Epithelial cell of prostate (primary cell): ENCODE data around the gene HOXA7.
A peak's percentile ranks its signal among the peaks of the same experiment; 100 is the strongest.

Experiments used
- DNase-seq: peaks from one replicate; pipeline ENCODE4 v3.0.0-alpha.2; 2011; ENCODE audit warnings: low read depth, low spot score
- H3K27ac ChIP-seq: fragments of 450-650 bp; 2 replicates; pipeline ENCODE4 v1.5.1; 2017; ENCODE audit warnings: mild to moderate bottlenecking

Gene HOXA7

DNA sequence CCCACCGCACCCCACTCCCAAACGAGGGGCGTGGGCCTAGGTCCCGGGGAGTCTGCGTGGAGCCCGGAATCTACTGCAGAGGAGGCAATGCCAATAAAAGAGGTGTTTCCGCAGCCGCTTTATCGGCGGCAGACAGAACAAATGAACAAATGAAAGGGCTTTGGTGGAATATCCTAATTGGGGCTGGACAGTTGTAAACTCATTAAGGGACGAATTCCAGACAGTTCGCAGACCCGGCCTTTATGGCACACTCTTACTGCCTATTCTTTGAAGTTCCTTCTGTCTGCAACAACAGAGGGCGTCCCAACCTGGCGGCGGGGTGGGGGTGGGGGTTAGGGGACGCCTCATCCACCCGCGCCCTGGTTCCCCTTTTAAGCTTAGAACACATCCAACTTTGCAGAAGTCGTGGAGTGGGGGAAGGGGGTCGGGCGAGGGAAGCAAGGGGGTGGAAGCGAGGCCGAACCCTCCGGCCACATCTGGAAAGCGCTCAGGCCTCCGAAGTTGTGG lies 4.8 kb upstream of the HOXA7 start:
- H3K27ac ChIP-seq, result peak overlapping the region; percentile 93
- DNase-seq, result no peak

DNA sequence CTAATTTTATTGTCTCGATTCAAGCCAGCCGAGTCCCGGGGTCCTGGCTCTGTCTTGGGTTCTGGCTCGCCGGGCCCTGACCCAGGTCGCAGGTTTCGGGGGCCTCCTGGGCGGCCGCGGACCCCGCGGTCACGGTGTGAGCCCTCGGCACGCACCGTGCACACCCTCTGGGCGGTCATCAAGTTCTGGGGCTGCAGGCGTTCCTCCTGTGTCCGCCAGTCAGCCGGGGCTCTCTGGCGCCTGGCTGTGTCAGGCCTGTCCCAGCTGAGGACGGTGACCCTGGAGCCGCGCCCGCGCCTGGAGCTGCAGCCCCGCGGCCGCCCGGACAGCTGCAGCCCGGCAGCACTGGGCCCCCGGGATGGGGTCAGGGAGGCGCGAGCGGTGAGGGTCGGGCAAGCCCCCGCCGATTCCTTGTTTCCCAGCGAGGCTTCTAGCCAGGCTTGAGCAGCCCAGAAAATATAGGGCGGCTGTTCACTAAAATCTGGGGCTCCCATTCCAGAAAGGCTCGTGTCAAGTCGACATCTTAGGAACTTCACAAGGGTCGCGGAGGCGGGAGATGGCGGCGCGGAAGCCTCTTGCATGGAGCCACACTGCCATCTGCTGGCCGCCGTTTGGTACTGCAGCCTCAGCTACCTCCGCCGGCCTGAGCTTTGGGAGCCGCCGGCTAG lies 4.2 kb upstream of the HOXA7 start:
- H3K27ac ChIP-seq, result peak overlapping the region; percentile 93
- DNase-seq, result no peak

DNA sequence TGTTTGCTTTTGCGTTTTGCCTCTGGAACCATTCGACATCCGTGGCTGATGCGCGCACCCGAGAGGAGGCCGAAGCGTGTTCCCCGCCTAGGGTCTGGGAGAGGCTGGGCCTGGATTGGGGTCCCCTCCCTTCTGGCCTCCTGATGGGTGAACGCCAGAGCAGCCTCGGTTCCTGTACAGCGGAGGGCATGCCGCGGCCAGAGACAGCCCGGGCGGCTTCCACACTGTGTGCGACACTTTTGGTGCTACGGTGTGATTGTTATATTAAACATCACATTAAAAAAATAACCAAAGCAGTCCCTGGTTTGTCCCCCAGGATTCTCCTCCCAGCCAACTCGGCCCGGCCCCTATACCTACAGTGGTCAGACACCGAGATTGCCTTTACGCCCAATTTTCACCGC lies 3.7 kb upstream of the HOXA7 start:
- H3K27ac ChIP-seq, result peak overlapping the region; percentile 93

DNA sequence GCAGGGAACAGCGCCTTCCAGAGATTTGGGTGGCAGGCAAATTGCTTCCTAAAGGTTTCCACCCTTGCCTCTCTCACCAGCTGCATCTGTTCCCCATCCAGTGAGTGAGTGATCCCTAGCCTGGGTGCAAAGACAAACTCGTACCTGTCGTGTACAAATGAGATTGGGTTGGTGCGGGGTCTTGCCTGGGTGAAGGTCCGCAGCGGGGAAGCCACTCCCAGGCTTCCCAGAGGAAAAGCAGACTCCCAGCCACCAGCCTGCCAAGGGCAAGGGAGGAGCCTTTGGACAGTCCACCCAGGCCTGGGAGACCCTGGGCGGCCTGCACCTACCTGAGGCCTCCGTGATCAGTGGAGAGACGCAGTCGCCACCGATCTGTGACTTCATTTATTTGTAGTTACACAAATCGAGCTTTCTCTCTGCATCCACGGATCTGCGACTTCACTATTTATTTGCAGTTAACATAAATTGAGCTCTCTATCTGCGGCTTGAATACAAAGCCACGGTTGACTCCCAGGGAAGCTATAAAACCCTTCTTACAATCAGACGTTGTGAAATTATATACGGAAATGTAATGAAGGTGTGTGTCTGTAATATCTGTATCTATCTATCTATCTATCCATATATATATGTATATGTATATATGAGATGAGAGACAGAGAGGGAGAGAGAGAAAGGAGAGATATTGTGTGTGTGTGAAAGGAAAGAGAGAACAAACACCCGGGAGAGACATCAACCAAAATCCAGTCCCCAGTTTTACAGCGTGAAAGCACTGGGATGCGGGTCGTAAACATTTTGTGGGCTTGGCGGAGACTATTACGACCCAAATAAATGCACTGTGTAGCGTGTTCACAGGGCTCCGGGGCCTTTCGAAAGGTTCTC lies 3.0 kb upstream of the HOXA7 start:
- H3K27ac ChIP-seq, result peak overlapping the region; percentile 93
- DNase-seq, result no peak

More for the DNA sequence above, 3.7 kb upstream of the HOXA7 start:
- no peak for DNase-seq

DNA sequence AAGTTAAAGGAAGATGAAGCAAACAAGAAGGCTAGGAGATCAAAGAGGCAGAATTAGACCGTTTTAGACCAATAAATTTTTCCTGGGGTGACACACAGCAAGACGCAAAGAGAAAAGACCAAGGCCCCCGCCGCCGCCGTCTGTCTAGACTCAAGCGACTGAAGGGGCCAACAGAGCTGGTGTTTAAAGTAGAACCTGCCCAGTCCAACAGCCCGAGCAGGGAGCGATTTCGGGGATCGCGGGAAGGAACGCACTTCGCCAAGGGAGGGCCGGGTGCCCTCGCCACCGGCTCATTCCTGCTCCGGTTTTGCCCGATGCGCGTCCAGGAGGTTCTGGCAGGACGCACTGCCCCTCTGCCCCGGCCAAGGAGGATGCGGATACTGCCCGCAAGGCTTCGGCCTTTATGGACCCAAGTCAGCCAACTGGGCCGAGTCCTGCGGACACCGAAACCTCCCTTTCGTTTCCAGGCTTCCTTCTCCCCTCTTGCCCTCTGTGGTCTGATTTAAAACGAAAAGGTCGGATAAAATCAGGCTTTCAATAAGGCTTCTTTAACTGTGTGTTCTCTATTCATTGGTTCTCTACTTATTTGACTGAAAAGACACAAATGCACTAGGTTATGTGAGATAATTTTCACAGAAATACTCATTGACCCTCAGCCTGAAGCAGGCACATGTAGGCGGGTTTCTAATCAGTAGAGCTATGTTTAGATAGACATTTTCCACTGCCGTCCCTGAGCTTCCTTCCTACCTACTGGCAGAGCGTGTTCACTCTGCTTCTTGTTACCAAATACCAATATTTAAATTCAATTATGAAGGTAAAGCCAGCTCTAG lies 2.2 kb upstream of the HOXA7 start:
- no peak for DNase-seq
- peak overlapping the region; percentile 93 for H3K27ac ChIP-seq

DNA sequence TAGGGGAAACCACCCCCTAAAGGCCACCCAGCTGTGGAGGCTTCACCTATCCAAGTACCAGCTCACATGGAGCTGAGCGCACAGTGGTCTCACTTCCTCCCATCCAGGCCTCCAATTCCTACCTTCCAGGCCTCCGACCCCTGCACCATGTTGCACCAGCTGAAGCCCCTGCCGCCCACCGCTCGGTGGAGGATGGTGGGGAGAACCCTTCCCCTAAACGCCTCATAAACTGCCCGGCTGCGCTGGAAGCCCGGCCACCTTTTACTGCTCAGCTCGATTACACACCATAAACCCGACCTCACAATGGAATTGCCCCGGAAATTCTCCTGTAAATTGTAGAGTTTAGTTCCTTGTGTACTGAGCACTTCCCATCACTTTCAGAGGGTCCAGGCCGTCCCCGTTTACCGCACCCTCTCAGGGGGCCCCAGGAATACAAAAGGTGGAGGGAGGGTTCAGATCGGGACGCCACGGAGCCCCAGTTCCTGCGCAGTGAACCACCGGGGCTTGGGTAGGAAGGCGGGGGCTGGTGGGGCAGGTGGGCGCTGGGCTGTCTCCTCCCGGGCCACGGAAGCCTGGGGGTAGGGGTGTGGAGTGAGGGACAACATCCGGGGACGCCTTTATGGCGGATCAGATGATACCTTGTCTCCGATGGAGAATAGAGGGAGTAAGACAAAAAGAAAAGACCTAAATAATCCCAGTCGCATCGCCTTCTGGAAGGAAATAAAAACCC lies 1.4 kb upstream of the HOXA7 start:
- DNase-seq, result no peak
- H3K27ac ChIP-seq, result peak overlapping the region; percentile 93

DNA sequence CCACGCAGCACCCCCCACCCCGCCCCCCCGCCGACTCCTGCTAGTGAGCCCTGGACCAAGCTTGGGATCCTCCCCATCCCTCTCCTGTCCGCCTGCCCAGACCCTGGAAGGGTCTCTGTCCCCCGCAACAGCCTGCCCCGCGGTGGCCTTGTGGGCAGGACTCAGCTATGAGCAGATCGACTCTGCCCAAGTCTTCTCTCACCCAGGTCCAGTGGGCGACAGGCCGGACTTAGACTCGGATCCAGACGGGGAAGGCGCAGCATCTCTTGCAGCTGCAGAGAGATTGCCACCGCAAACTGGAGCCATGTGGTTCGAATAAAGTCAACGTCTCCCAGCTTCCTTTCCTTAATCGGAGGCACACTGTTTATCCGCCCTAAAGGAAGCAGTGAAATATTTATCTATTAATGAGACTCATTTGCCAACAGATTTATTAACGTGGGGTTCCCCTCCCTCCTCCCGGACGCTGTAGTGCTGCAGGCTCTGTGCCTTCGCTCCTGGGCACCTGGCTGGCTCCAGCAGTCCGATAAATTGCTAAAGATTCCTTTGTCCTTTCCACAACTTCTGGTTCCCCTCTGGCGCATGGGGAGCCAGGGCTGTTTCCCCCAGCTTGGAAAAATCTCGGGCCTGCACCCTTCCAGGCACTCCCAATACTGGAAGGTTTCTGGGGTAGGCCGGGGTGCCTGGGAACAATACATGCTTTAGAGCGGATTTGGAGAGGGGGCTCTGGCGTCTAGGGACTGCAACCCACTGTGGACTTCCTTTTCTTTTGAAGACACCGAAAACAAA lies 634 bp upstream of the HOXA7 start:
- H3K27ac ChIP-seq, result peak overlapping the region; percentile 93
- DNase-seq, result no peak

DNA sequence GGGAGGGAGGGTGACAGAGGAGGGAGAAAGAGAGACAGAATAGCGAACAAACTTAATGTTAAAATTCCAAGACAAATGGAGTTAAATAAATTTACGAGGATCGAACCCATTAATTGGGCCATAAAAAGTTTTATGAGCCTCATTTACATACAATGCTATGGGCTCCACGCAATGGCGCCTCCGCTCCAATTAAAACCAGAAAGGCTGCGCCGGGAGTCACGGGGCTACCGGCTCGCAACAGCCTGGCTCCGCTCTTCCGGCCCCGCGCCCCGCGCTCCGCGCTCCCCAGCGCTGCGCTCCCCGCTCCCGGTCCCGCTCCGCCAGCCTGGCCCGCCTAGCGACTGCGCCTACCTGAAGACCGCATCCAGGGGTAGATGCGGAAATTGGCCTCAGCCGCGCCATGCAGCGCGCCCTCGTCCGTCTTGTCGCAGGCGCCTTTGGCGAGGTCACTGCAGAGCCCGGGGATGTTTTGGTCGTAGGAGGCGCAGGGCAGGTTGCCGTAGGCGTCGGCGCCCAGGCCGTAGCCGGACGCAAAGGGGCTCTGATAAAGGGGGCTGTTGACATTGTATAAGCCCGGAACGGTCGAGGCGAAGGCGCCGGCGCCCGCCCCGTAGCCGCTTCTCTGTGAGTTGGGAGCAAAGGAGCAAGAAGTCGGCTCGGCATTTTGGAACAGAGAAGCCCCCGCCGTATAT lies 513 bp downstream of the HOXA7 start:
- peak overlapping the region; percentile 93 for H3K27ac ChIP-seq

DNA sequence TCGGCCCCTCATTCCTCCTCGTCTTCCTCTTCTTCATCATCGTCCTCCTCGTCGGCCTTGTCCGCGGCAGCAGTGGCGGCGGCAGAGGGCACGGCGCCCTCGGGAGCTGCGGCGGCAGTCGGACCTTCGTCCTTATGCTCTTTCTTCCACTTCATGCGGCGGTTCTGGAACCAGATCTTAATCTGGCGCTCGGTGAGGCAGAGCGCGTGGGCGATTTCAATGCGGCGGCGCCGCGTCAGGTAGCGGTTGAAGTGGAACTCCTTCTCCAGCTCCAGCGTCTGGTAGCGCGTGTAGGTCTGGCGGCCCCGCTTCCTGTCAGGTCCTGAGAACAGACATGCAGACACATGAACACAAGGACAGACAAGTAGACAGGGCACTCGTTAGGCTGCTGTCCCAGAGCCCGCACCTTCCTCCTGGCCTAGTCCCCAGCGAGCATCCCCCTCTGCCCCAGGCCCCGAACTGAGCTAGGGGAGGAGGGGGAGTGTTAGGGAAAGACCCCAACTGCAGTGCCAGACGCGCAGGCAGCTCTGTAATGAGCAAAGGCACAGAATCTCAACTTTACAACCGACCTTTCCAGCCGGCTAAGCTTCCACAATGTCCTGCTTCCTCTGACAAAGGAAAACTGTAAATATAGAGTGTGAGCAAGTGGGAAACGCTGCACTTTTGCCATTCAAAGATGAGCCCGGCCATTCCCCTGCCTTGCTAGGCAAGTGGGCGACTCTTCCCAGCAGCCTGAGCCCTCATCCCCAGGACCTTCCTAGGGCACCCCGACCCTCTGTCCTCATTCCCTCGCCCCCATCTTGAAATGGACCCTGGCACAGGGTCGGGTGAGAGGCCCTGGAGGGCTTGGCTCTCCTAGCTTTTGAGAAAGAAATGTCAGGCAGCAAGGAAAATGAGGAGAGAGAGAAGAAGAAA lies 1.3 kb downstream of the HOXA7 start:
- DNase-seq, result no peak

More for the DNA sequence above, 513 bp downstream of the HOXA7 start:
- DNase-seq, result no peak

DNA sequence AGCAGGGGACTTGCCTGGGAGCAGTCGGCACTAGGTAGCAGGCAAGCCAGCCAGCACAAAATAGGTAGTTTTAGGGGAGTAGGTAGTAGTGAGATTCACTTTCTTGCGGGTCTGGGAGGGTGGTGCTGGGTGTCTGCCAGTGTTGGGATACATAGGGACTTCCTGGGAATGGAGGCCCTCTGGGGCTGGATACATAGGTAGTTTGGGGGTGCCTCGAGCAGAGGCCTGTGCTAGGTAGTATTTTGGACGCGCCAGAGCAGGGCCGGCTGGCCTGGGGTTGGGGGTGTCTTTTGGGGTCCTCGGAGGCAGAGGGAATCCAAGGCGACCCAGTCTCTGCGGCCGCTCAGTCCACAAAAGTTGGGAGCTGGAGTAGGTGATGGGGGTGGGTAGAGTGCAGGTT lies 2.1 kb downstream of the HOXA7 start:
- H3K27ac ChIP-seq, result peak overlapping the region; percentile 93
- DNase-seq, result no peak

More for the DNA sequence above, 1.3 kb downstream of the HOXA7 start:
- H3K27ac ChIP-seq, result peak overlapping the region; percentile 93

DNA sequence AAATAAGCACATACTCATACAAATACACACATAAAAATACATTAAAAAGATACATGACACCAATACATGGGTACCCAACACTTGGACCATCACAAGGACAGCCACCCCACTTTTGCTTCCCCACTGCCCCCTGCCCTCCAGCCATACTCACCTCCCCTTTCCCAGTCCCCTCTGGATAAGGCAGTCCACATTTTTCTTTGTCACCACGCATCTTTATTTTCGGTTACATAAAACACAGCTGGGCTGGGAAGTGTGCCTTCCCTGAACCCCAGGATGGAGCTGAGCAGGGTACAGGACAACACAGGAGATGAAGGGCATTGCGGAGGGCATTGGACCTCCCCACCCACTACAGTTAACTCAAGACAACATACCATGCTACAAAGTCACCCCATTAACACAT lies 2.9 kb downstream of the HOXA7 start:
- no peak for DNase-seq
- no peak overlapping the region for H3K27ac ChIP-seq

DNA sequence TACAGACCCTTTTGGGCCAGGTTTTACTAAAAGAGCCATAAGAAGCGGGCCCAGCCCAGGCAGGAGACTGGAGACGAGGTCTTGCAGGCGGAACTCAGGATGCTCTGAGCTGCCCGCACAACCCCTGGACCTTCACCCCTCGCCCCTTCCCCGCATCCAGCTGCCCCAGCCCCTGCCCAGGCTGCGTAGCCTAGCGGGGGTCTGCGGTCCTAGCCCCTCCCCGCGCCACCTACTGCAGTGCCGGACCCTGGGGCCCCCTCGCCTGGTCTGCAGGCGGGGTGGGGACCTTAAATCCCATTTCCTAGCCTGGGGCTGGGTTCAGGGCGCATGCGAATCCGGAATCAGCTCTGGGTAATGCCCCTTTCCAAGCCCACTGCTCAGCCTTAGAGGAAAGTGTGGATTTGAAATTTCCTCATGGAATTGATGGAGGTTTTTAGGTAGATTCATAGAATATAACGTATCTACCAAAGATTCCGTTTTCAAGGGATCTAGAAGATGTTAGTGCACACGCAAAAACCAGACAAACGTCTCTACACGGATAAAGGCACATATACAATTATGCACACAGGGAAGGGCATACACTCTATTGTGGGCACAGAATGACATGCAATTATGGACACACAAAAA lies 3.5 kb downstream of the HOXA7 start:
- no peak for DNase-seq
- H3K27ac ChIP-seq, result peak overlapping the region; percentile 79

DNA sequence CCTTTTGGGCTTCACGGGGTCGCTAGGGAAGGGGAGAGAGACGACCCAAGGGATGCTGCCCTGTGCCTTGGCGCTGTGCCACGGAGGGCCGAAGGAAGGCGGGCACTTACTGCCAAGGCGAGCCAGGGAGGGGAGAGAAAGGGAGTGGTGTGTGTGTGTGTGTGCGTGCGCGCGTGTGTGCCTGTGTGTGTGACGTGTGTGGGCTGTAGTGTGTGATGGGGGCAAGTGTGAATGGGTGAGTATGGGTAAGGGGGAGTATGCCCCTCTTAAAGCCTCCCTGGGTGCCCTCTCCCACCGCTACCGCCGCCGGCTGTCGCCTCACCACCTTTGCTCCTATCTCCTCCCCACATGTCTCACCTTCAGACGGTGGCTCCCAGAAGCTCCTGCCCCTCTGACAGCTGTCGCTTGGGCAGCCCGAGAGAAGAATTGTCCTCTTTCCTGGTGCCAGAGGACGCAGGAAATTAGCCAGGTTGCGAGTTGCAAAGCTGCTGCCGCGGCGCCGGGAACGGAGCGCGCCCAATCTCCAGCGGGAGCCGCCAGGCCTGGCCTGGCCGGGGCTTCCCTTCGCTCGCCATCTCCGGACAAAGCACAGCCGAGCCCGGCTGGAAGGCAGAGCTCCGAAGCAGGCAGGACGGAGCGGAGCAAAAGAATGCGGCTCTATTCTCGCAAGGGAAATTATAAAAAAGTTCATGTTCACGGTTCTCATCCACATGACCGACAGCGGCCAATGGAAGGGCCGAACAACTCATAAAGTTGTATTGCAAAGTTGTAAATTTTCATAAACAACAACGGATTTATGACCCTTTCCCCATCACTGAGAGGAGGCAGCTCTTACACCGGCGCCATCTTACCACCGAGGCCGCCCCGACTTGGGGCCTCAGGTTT lies 4.3 kb downstream of the HOXA7 start, which contains the start of gene HOXA3:
HOXA3 (minus strand) TSS at position 653 of the 885 bp plus-strand sequence. CDS start 41,943 bp downstream, outside the sequence.
- H3K27ac ChIP-seq, result peak within 1 kb of the TSS; percentile 79
- no peak for DNase-seq

DNA sequence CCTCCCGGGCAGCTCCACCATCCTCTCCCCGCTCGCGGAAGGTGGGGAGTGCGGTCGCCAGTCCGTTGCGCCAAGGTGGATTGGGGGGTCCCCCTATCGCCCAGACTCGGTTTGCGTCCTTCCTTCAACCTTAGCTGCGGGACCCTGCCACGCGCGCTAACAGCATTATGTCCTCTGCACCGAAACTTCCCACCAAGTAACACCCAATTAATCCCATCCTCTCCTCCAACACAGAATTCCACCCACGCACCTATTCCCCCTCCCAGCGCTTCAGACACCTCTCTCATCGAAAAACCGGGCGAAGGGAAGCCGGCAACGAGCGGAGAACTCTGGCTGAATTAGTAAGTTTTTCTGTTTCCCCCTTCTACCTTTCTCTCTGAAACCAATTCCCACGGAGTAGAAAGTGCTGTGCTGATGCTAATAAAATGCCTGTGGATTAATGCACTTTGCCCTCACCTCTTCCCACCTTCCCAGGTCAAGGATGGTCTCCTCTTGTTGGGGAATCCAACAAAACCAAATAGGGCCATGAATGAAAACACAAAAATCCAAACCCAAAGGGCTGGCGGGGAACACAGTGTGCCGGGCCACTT lies 5.0 kb downstream of the HOXA7 start:
- no peak for DNase-seq

DNA sequence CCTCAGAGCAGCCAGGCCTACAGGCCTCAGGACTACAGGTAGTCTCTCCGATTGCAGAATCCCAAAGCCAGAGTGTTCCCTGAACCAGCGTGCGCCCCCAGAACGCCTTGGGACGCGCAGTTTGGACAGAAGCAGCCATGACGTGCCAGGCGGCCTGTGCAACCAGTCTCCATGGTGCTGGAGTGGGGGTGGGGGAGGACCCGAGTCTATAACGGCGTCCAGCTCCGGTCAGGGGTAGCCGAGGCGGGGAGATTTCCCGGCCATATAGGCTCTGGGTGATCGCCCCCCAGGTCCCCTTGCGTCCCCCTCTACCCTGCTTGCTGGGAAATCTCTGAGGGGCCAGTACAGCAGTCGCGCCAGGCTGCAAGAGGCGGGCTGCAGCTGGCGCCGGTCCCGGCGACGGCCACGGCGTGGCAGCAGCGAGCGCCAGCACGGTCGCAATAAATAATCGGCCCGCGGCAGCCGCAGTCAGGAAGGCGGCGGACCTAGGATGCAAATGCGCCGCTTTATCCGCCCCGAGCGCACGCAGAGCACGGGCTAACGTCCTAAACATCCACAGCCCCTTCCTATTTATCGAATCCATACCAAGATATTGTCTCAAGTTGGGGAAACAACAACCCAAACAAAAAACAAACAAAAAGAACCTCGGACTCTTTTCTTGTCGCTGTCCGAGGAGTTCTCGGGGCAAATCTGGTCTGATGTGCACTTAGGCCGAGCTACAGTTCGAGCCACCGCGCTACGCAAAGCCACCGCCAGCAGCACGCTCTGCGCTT lies 5.7 kb downstream of the HOXA7 start:
- peak overlapping the region; percentile 79 for H3K27ac ChIP-seq
- DNase-seq, result no peak

More for the DNA sequence above, 5.0 kb downstream of the HOXA7 start:
- peak overlapping the region; percentile 79 for H3K27ac ChIP-seq
